HEK293 (cell line): Measurements from ENCODE around the gene ALMS1.

Experiments
- CTCF ChIA-PET: fragments of 350-600 bp; formaldehyde crosslinking; extraction: SDS; loops from one replicate; lab custom pipeline; 2021; ENCODE audit warnings: antibody characterized with exemption; lab: Yijun Ruan, JAX
- POLR2A ChIA-PET: fragments of 300-600 bp; formaldehyde crosslinking; extraction: SDS; loops from one replicate; lab custom pipeline; 2020; ENCODE audit warnings: antibody characterized with exemption, inconsistent platforms; lab: Yijun Ruan, JAX
- H3K27ac ChIP-seq: fragments of 200-500 bp; sonication (Bioruptor generic); 2 replicates; pipeline ENCODE4 v1.5.1; 2014; ENCODE audit warnings: low read depth, low read length, control low read depth, inconsistent platforms; ENCODE audit errors: extremely low read depth
- H3K36me3 ChIP-seq, 2 experiments: fragments of 200-500 bp in 1 of 2; sonication (Bioruptor generic) in 1 of 2; 1 replicate in 1 of 2; 2 replicates in 1 of 2; pipeline ENCODE4 v1.5.1; 2014 to 2017; ENCODE audit warnings: inconsistent platforms in 2 of 2, low read length in 2 of 2; ENCODE audit not compliant: control insufficient read depth in 2 of 2, insufficient read depth in 1 of 2
- H3K4me1 ChIP-seq: fragments of 200-500 bp; sonication (Bioruptor generic); 2 replicates; pipeline ENCODE4 v1.5.1; 2014; ENCODE audit warnings: mild to moderate bottlenecking, low read length, inconsistent platforms; ENCODE audit not compliant: control insufficient read depth, insufficient read depth
- H3K4me3 ChIP-seq: 2 replicates; pipeline ENCODE4 v1.5.1; 2011; ENCODE audit warnings: low read depth, mild to moderate bottlenecking, control low read depth, low read length, moderate library complexity
- H3K9me3 ChIP-seq: fragments of 200-500 bp; sonication (Bioruptor generic); 2 replicates; pipeline ENCODE4 v1.5.1; 2014; ENCODE audit warnings: low read depth, low read length, inconsistent platforms; ENCODE audit not compliant: control insufficient read depth, insufficient read depth
- FEZF1 ChIP-seq: fragments of 450-650 bp; formaldehyde crosslinking; IDR thresholded peaks from 2 replicates; pipeline ENCODE4 v1.5.1; 2016; ENCODE audit warnings: missing biosample characterization, missing genetic modification characterization
- GFI1B ChIP-seq: fragments of 450-650 bp; formaldehyde crosslinking; IDR thresholded peaks from 2 replicates; pipeline ENCODE4 v1.5.1; 2016; ENCODE audit warnings: missing biosample characterization, missing genetic modification characterization
- GLIS1 ChIP-seq: fragments of 450-650 bp; formaldehyde crosslinking; IDR thresholded peaks from 2 replicates; pipeline ENCODE4 v1.5.1; 2016; ENCODE audit warnings: missing biosample characterization, missing genetic modification characterization
- KLF1 ChIP-seq: fragments of 450-650 bp; formaldehyde crosslinking; IDR thresholded peaks from 2 replicates; pipeline ENCODE4 v1.5.1; 2016; ENCODE audit warnings: missing biosample characterization, missing genetic modification characterization
- KLF7 ChIP-seq: fragments of 450-650 bp; formaldehyde crosslinking; IDR thresholded peaks from 2 replicates; pipeline ENCODE4 v1.5.1; 2016; ENCODE audit warnings: missing biosample characterization, missing genetic modification characterization, borderline replicate concordance
- ZBTB21 ChIP-seq: fragments of 450-650 bp; formaldehyde crosslinking; IDR thresholded peaks from 2 replicates; pipeline ENCODE4 v1.5.1; 2017; ENCODE audit warnings: missing biosample characterization, missing genetic modification characterization
- ZFP3 ChIP-seq: fragments of 450-650 bp; formaldehyde crosslinking; IDR thresholded peaks from 2 replicates; pipeline ENCODE4 v1.5.1; 2016; ENCODE audit warnings: low read depth, missing biosample characterization, missing genetic modification characterization
- ZFP69B ChIP-seq: fragments of 450-650 bp; formaldehyde crosslinking; IDR thresholded peaks from 2 replicates; pipeline ENCODE4 v1.5.1; 2016; ENCODE audit warnings: missing biosample characterization, missing genetic modification characterization
- ZNF10 ChIP-seq: fragments of 450-650 bp; formaldehyde crosslinking; IDR thresholded peaks from 2 replicates; pipeline ENCODE4 v1.5.1; 2017; ENCODE audit warnings: missing biosample characterization, missing genetic modification characterization
- ZNF157 ChIP-seq: fragments of 450-650 bp; formaldehyde crosslinking; IDR thresholded peaks from 2 replicates; pipeline ENCODE4 v1.5.1; 2016; ENCODE audit warnings: missing biosample characterization, missing genetic modification characterization
- ZNF24 ChIP-seq: fragments of 450-650 bp; formaldehyde crosslinking; IDR thresholded peaks from 2 replicates; pipeline ENCODE4 v1.5.1; 2016; ENCODE audit warnings: missing biosample characterization, missing genetic modification characterization
- ZNF366 ChIP-seq: fragments of 450-650 bp; formaldehyde crosslinking; conservative IDR thresholded peaks from 2 replicates; pipeline ENCODE4 v1.5.1; 2016; ENCODE audit warnings: missing biosample characterization, missing genetic modification characterization
- ZNF521 ChIP-seq: fragments of 450-650 bp; formaldehyde crosslinking; IDR thresholded peaks from 2 replicates; pipeline ENCODE4 v1.5.1; 2017; ENCODE audit warnings: missing biosample characterization, mild to moderate bottlenecking, missing genetic modification characterization
- ZNF544 ChIP-seq: fragments of 450-650 bp; formaldehyde crosslinking; IDR thresholded peaks from 2 replicates; pipeline ENCODE4 v1.5.0; 2017; ENCODE audit warnings: missing biosample characterization, missing genetic modification characterization
- ZNF548 ChIP-seq: fragments of 450-650 bp; formaldehyde crosslinking; IDR thresholded peaks from 2 replicates; pipeline ENCODE4 v1.5.1; 2016; ENCODE audit warnings: missing biosample characterization, missing genetic modification characterization
- ZNF623 ChIP-seq: fragments of 450-650 bp; formaldehyde crosslinking; IDR thresholded peaks from 2 replicates; pipeline ENCODE4 v1.5.1; 2016; ENCODE audit warnings: missing biosample characterization, missing genetic modification characterization
- ZNF626 ChIP-seq: fragments of 450-650 bp; sonication (Bioruptor Pico); formaldehyde crosslinking; IDR thresholded peaks from 2 replicates; pipeline ENCODE4 v1.5.1; 2018; ENCODE audit warnings: missing biosample characterization, missing genetic modification characterization, inconsistent platforms
- ZNF701 ChIP-seq: fragments of 450-650 bp; formaldehyde crosslinking; IDR thresholded peaks from 2 replicates; pipeline ENCODE4 v1.5.1; 2016; ENCODE audit warnings: missing biosample characterization, missing genetic modification characterization
- ZNF707 ChIP-seq: fragments of 450-650 bp; formaldehyde crosslinking; IDR thresholded peaks from 2 replicates; pipeline ENCODE4 v1.5.1; 2016; ENCODE audit warnings: missing biosample characterization, missing genetic modification characterization
- TF ChIP-seq, protein P1 (sequence below): fragments of 450-650 bp; formaldehyde crosslinking; IDR thresholded peaks from 2 replicates; pipeline ENCODE4 v1.5.1; 2016; ENCODE audit warnings: missing biosample characterization, missing genetic modification characterization, low read depth
- TF ChIP-seq, protein P2 (sequence below): fragments of 450-650 bp; formaldehyde crosslinking; IDR thresholded peaks from 2 replicates; pipeline ENCODE4 v1.5.1; 2016; ENCODE audit warnings: missing biosample characterization, missing genetic modification characterization
- TF ChIP-seq, protein P3 (sequence below): fragments of 450-650 bp; formaldehyde crosslinking; IDR thresholded peaks from 2 replicates; pipeline ENCODE4 v1.5.1; 2017; ENCODE audit warnings: missing biosample characterization, missing genetic modification characterization
- TF ChIP-seq, protein P4 (sequence below): fragments of 450-650 bp; formaldehyde crosslinking; IDR thresholded peaks from 2 replicates; pipeline ENCODE4 v1.5.1; 2016; ENCODE audit warnings: missing biosample characterization, missing genetic modification characterization
- TF ChIP-seq, protein P5 (sequence below): fragments of 450-650 bp; formaldehyde crosslinking; IDR thresholded peaks from 2 replicates; pipeline ENCODE4 v1.5.1; 2016; ENCODE audit warnings: missing biosample characterization, missing genetic modification characterization
- TF ChIP-seq, protein P6 (sequence below): fragments of 450-650 bp; formaldehyde crosslinking; IDR thresholded peaks from 2 replicates; pipeline ENCODE4 v1.5.1; 2016; ENCODE audit warnings: missing biosample characterization, missing genetic modification characterization
- TF ChIP-seq, protein P7 (sequence below): fragments of 450-650 bp; formaldehyde crosslinking; IDR thresholded peaks from 2 replicates; pipeline ENCODE4 v1.5.1; 2016; ENCODE audit warnings: missing biosample characterization, missing genetic modification characterization

The ALMS1 gene

DNA sequence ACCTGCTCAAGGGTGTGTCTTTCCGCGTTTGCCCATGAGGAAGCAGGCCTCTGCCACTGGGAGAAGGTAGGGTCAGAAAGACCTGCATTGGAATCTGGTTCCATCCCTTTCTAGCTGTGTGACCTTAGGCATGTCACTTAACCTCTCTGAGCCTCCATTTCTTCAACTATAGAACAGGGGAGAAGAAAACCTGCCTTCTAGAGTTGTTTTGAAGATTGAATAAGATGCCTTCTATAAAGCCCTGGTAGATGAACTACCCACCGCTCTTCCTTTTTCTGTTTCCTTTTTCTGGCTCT, 256.1 kb downstream of the ALMS1 start:
- Histone ChIP-seq H3K36me3 (no peaks in the 10 kb centered on the region), H3K27ac (no peak overlapping the region), H3K4me1 (no peaks in the 10 kb centered on the region), H3K9me3 (no peaks in the 10 kb centered on the region), H3K4me3 (no peak overlapping the region)
- no peak for TF ChIP-seq ZNF626 (tag by site-specific recombination)
- no peak for TF ChIP-seq ZNF366 (tag by site-specific recombination)
- no peak for TF ChIP-seq ZNF521 (tag by site-specific recombination)
- TF ChIP-seq GLIS1 (tag by site-specific recombination): no peak
- TF ChIP-seq ZNF707: no peak
- TF ChIP-seq ZNF548 (tag by site-specific recombination): no peak
- TF ChIP-seq, protein P1, sequence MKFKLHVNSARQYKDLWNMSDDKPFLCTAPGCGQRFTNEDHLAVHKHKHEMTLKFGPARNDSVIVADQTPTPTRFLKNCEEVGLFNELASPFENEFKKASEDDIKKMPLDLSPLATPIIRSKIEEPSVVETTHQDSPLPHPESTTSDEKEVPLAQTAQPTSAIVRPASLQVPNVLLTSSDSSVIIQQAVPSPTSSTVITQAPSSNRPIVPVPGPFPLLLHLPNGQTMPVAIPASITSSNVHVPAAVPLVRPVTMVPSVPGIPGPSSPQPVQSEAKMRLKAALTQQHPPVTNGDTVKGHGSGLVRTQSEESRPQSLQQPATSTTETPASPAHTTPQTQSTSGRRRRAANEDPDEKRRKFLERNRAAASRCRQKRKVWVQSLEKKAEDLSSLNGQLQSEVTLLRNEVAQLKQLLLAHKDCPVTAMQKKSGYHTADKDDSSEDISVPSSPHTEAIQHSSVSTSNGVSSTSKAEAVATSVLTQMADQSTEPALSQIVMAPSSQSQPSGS: no peak
- TF ChIP-seq, protein P2, sequence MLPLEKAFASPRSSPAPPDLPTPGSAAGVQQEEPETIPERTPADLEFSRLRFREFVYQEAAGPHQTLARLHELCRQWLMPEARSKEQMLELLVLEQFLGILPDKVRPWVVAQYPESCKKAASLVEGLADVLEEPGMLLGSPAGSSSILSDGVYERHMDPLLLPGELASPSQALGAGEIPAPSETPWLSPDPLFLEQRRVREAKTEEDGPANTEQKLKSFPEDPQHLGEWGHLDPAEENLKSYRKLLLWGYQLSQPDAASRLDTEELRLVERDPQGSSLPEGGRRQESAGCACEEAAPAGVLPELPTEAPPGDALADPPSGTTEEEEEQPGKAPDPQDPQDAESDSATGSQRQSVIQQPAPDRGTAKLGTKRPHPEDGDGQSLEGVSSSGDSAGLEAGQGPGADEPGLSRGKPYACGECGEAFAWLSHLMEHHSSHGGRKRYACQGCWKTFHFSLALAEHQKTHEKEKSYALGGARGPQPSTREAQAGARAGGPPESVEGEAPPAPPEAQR (tag by site-specific recombination): no peak
- TF ChIP-seq, protein P3, sequence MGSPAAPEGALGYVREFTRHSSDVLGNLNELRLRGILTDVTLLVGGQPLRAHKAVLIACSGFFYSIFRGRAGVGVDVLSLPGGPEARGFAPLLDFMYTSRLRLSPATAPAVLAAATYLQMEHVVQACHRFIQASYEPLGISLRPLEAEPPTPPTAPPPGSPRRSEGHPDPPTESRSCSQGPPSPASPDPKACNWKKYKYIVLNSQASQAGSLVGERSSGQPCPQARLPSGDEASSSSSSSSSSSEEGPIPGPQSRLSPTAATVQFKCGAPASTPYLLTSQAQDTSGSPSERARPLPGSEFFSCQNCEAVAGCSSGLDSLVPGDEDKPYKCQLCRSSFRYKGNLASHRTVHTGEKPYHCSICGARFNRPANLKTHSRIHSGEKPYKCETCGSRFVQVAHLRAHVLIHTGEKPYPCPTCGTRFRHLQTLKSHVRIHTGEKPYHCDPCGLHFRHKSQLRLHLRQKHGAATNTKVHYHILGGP (tag by site-specific recombination): no peak
- TF ChIP-seq ZNF157 (tag by site-specific recombination): no peak
- no peak for TF ChIP-seq ZNF544 (tag by site-specific recombination)
- no peak for TF ChIP-seq GFI1B (tag by site-specific recombination)
- TF ChIP-seq, protein P4, sequence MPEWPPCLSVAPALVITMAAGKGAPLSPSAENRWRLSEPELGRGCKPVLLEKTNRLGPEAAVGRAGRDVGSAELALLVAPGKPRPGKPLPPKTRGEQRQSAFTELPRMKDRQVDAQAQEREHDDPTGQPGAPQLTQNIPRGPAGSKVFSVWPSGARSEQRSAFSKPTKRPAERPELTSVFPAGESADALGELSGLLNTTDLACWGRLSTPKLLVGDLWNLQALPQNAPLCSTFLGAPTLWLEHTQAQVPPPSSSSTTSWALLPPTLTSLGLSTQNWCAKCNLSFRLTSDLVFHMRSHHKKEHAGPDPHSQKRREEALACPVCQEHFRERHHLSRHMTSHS (tag by site-specific recombination): no peak
- no peak for TF ChIP-seq ZNF701 (tag by site-specific recombination)
- TF ChIP-seq, protein P5, sequence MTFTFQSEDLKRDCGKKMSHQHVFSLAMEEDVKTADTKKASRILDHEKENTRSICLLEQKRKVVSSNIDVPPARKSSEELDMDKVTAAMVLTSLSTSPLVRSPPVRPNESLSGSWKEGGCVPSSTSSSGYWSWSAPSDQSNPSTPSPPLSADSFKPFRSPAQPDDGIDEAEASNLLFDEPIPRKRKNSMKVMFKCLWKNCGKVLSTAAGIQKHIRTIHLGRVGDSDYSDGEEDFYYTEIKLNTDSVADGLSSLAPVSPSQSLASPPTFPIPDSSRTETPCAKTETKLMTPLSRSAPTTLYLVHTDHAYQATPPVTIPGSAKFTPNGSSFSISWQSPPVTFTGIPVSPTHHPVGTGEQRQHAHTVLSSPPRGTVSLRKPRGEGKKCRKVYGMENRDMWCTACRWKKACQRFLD (tag by site-specific recombination): no peak
- ChIA-PET POLR2A (no interaction called here), CTCF (no interaction called here)

DNA sequence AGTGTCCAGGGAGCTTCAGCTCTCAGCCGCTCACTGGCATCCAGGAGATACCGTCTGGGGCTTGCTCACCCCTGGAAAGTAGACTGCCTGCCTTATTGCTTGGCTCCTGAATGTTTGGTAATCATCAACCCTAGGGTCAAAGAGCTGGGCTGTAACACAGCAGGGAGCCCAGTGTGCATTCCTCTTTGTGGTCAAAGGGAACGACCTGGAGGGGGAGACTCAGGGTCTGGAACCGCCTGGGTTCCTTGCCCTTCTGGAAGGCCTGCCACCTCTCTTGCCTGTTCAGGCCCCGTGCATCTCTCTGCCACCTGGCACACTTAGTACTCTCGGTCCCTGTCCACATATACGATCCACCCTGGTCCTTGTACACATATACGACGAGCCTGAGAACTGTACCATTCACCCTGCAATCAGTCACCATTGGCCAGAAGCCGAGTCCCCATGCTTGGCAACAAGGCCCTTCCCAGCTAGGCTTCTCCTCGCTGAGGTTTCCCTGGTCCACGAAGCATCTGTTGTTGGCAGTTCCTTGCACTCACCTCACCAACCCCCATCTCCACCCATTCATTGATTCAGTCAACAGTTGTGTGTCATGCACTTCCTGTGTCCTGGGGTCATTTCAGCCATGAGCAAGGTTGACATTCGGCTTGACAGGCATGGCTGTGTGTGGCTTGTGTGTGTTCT, 256.8 kb downstream of the ALMS1 start, which contains the start of gene NAT8:
Gene NAT8, minus strand, starts transcription at position 85 of the 681 bp plus-strand sequence. CDS start 794 bp downstream, outside the sequence.
- H3K4me3 ChIP-seq: no peak within 1 kb of the TSS
- CTCF ChIA-PET: no interaction called here
- no peaks in the 10 kb centered on the region for H3K9me3 ChIP-seq
- no peaks in the 10 kb centered on the region for H3K36me3 ChIP-seq
- POLR2A ChIA-PET: no interaction called here
- H3K27ac ChIP-seq: no peak within 1 kb of the TSS
- no peaks in the 10 kb centered on the region for H3K4me1 ChIP-seq
- no peak for TF ChIP-seq ZNF24
- TF ChIP-seq KLF1: no peak
- TF ChIP-seq, protein P6, sequence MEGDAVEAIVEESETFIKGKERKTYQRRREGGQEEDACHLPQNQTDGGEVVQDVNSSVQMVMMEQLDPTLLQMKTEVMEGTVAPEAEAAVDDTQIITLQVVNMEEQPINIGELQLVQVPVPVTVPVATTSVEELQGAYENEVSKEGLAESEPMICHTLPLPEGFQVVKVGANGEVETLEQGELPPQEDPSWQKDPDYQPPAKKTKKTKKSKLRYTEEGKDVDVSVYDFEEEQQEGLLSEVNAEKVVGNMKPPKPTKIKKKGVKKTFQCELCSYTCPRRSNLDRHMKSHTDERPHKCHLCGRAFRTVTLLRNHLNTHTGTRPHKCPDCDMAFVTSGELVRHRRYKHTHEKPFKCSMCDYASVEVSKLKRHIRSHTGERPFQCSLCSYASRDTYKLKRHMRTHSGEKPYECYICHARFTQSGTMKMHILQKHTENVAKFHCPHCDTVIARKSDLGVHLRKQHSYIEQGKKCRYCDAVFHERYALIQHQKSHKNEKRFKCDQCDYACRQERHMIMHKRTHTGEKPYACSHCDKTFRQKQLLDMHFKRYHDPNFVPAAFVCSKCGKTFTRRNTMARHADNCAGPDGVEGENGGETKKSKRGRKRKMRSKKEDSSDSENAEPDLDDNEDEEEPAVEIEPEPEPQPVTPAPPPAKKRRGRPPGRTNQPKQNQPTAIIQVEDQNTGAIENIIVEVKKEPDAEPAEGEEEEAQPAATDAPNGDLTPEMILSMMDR (tag by site-specific recombination): no peak
- no peak for TF ChIP-seq ZFP69B
- no peak for TF ChIP-seq KLF7 (tag by site-specific recombination)
- TF ChIP-seq ZNF623 (tag by site-specific recombination): no peak
- no peak for TF ChIP-seq ZNF10 (tag by site-specific recombination)
- TF ChIP-seq ZBTB21 (tag by site-specific recombination): no peak
- no peak for TF ChIP-seq FEZF1
- TF ChIP-seq ZNF366 (tag by site-specific recombination): no peak
- TF ChIP-seq, protein P7, sequence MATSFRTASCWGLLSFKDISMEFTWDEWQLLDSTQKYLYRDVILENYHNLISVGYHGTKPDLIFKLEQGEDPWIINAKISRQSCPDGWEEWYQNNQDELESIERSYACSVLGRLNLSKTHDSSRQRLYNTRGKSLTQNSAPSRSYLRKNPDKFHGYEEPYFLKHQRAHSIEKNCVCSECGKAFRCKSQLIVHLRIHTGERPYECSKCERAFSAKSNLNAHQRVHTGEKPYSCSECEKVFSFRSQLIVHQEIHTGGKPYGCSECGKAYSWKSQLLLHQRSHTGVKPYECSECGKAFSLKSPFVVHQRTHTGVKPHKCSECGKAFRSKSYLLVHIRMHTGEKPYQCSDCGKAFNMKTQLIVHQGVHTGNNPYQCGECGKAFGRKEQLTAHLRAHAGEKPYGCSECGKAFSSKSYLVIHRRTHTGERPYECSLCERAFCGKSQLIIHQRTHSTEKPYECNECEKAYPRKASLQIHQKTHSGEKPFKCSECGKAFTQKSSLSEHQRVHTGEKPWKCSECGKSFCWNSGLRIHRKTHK (tag by site-specific recombination): no peak
- TF ChIP-seq ZFP3 (tag by site-specific recombination): no peak
